KMS-11 (cell line): ENCODE results near the gene PAFAH1B1.
A peak's percentile ranks its signal among the peaks of the same experiment; 100 is the strongest.

ENCODE experiments used
- H2AFZ ChIP-seq: fragments of 200-600 bp; sonication (generic); 2 replicates; pipeline ENCODE4 v1.6.1; 2016; ENCODE audit warnings: antibody characterized with exemption, mixed run types, low read depth
- H3K27ac ChIP-seq: fragments of 200-600 bp; sonication (generic); 2 replicates; pipeline ENCODE4 v1.6.1; 2016; ENCODE audit warnings: mild to moderate bottlenecking, mixed run types
- H3K27me3 ChIP-seq: fragments of 200-600 bp; sonication (generic); 2 replicates; pipeline ENCODE4 v1.6.1; 2017; ENCODE audit warnings: mild to moderate bottlenecking, low read depth, mixed run types, moderate library complexity; ENCODE audit not compliant: insufficient read depth
- H3K36me3 ChIP-seq: fragments of 200-600 bp; sonication (generic); 2 replicates; pipeline ENCODE4 v1.6.1; 2017; ENCODE audit warnings: mild to moderate bottlenecking, mixed run types; ENCODE audit not compliant: insufficient read depth
- H3K4me1 ChIP-seq: fragments of 200-600 bp; sonication (generic); 2 replicates; pipeline ENCODE4 v1.6.1; 2016; ENCODE audit warnings: mild to moderate bottlenecking, low read depth, mixed run types; ENCODE audit not compliant: poor library complexity, severe bottlenecking
- H3K4me2 ChIP-seq: fragments of 200-600 bp; sonication (generic); 2 replicates; pipeline ENCODE4 v1.7.0; 2016; ENCODE audit warnings: mild to moderate bottlenecking, mixed run types
- H3K4me3 ChIP-seq: fragments of 200-600 bp; sonication (generic); IDR thresholded peaks from 2 replicates; pipeline ENCODE4 v1.6.1; 2017; ENCODE audit warnings: low read depth, low read length, mixed read lengths; ENCODE audit not compliant: insufficient read depth
- H3K79me2 ChIP-seq: fragments of 200-600 bp; sonication (generic); 2 replicates; pipeline ENCODE4 v1.6.1; 2016; ENCODE audit warnings: low read depth, mixed run types; ENCODE audit not compliant: insufficient read depth
- H3K9ac ChIP-seq: fragments of 200-600 bp; sonication (generic); 2 replicates; pipeline ENCODE4 v1.6.1; 2016; ENCODE audit warnings: mild to moderate bottlenecking, mixed run types
- H4K20me1 ChIP-seq: fragments of 200-600 bp; sonication (generic); 2 replicates; pipeline ENCODE4 v1.6.1; 2016; ENCODE audit warnings: mild to moderate bottlenecking, mixed run types; ENCODE audit not compliant: insufficient read depth
- TF ChIP-seq, protein P1 (sequence below): fragments of 200-600 bp; sonication (generic); conservative IDR thresholded peaks from 2 replicates; pipeline ENCODE4 v1.6.1; 2017; ENCODE audit warnings: low read depth, mild to moderate bottlenecking, antibody characterized with exemption, low read length, moderate library complexity, mixed read lengths

Gene PAFAH1B1

GRCh38 chr17:2706911-2707510 is 113.6 kb downstream of the PAFAH1B1 start:
- peaks cover 57% of the 10 kb centered on the region for H3K79me2 ChIP-seq
- no peak overlapping the region for H3K9ac ChIP-seq
- peaks cover 14% of the 10 kb centered on the region; the same call in 1 of the 2 replicates for H4K20me1 ChIP-seq
- TF ChIP-seq, protein P1, sequence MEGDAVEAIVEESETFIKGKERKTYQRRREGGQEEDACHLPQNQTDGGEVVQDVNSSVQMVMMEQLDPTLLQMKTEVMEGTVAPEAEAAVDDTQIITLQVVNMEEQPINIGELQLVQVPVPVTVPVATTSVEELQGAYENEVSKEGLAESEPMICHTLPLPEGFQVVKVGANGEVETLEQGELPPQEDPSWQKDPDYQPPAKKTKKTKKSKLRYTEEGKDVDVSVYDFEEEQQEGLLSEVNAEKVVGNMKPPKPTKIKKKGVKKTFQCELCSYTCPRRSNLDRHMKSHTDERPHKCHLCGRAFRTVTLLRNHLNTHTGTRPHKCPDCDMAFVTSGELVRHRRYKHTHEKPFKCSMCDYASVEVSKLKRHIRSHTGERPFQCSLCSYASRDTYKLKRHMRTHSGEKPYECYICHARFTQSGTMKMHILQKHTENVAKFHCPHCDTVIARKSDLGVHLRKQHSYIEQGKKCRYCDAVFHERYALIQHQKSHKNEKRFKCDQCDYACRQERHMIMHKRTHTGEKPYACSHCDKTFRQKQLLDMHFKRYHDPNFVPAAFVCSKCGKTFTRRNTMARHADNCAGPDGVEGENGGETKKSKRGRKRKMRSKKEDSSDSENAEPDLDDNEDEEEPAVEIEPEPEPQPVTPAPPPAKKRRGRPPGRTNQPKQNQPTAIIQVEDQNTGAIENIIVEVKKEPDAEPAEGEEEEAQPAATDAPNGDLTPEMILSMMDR = no peak
- peaks cover 11% of the 10 kb centered on the region for H3K4me1 ChIP-seq
- H2AFZ ChIP-seq = no peak overlapping the region
- H3K4me2 ChIP-seq = no peak overlapping the region
- H3K27me3 ChIP-seq = no peaks in the 10 kb centered on the region
- H3K4me3 ChIP-seq = no peak overlapping the region
- no peaks in the 10 kb centered on the region; the same call in 1 of the 2 replicates for H3K36me3 ChIP-seq
- H3K27ac ChIP-seq = no peak overlapping the region

GRCh38 chr17:2707721-2708584 is 114.5 kb downstream of the PAFAH1B1 start:
- Histone ChIP-seq H3K4me1 (peaks cover 11% of the 10 kb centered on the region), H3K27ac (no peak overlapping the region), H3K36me3 (no peaks in the 10 kb centered on the region), H3K27me3 (no peaks in the 10 kb centered on the region), H3K9ac (no peak overlapping the region), H4K20me1 (peaks cover 14% of the 10 kb centered on the region; the same call in 1 of the 2 replicates), H3K4me2 (no peak overlapping the region), H3K79me2 (peaks cover 60% of the 10 kb centered on the region), H3K4me3 (no peak overlapping the region), H2AFZ (no peak overlapping the region)
- TF ChIP-seq, protein P1 = peak; percentile 24; the same call in 1 of the 2 replicates

- Histone ChIP-seq H3K4me2 (no peak overlapping the region), H3K27me3 (no peaks in the 10 kb centered on the region), H3K4me1 (peaks cover 11% of the 10 kb centered on the region), H3K9ac (no peak overlapping the region), H3K79me2 (peaks cover 60% of the 10 kb centered on the region), H3K36me3 (no peaks in the 10 kb centered on the region), H3K27ac (no peak overlapping the region), H2AFZ (no peak overlapping the region), H4K20me1 (peaks cover 14% of the 10 kb centered on the region; the same call in 1 of the 2 replicates), H3K4me3 (no peak overlapping the region)
- TF ChIP-seq, protein P1 = no peak
Observed at GRCh38 chr17:2708585-2709182, 115.2 kb downstream of the PAFAH1B1 start.

- Histone ChIP-seq H3K4me2 (no peak overlapping the region; the same call in 1 of the 2 replicates), H3K4me1 (peaks cover 11% of the 10 kb centered on the region), H2AFZ (no peak overlapping the region), H4K20me1 (peaks cover 14% of the 10 kb centered on the region; the same call in 1 of the 2 replicates), H3K27ac (no peak overlapping the region), H3K36me3 (no peaks in the 10 kb centered on the region), H3K4me3 (no peak overlapping the region), H3K9ac (no peak overlapping the region; the same call in 1 of the 2 replicates), H3K79me2 (peaks cover 60% of the 10 kb centered on the region), H3K27me3 (no peaks in the 10 kb centered on the region)
- TF ChIP-seq, protein P1 = no peak
Observed at GRCh38 chr17:2709183-2709661, 115.8 kb downstream of the PAFAH1B1 start.
